SK-N-SH (cell line): ENCODE data around the gene TTLL7. TPM values are rescaled to one million over a fixed set of nuclear protein-coding genes. Genes with fewer than 3 reads are reported as not detected.

Source experiments
- CTCF ChIA-PET: fragments of 300-600, 350-600 bp; formaldehyde crosslinking; extraction: SDS; loops from one replicate; lab custom pipeline; 2021; lab: Yijun Ruan, JAX
- POLR2A ChIA-PET: fragments of 350-600 bp; sonication (Branson Sonifier 250); formaldehyde crosslinking; extraction: SDS; loops from one replicate; lab custom pipeline; 2020; ENCODE audit warnings: antibody characterized with exemption, inconsistent platforms; lab: Yijun Ruan, JAX
- DNase-seq: peaks from one replicate; pipeline ENCODE4 v3.0.0; 2012
- H2AFZ ChIP-seq: fragments of 200-600 bp; sonication (generic); 2 replicates; pipeline ENCODE4 v1.8.1; 2016; ENCODE audit warnings: antibody characterized with exemption, mild to moderate bottlenecking, low read depth
- H3F3A ChIP-seq: fragments of 200-600 bp; sonication (generic); replicated peaks from 2 replicates; pipeline ENCODE3; 2016; ENCODE audit warnings: antibody characterized with exemption, mild to moderate bottlenecking; ENCODE audit not compliant: insufficient read depth
- H3K27ac ChIP-seq, 2 experiments: fragments of 200-500 bp in 1 of 2; fragments of 200-600 bp in 1 of 2; sonication (Bioruptor generic) in 1 of 2; sonication (generic), shearing (Covaris generic) in 1 of 2; 2 replicates each; pipeline versions ENCODE4 v1.5.1 to v1.6.1; 2014 to 2016; ENCODE audit warnings: low read depth in 2 of 2, inconsistent platforms in 1 of 2, low read length in 1 of 2, mild to moderate bottlenecking in 1 of 2, mixed read lengths in 1 of 2
- H3K27me3 ChIP-seq: fragments of 200-600 bp; sonication (generic), shearing (Covaris generic); 2 replicates; pipeline ENCODE4 v1.6.1; 2016; ENCODE audit warnings: mixed run types; ENCODE audit not compliant: insufficient read depth
- H3K36me3 ChIP-seq, 2 experiments: fragments of 200-500 bp in 1 of 2; fragments of 200-600 bp in 1 of 2; sonication (Bioruptor generic) in 1 of 2; sonication (generic) in 1 of 2; replicated peaks in 1 of 2; 2 replicates each; pipeline versions ENCODE3 to v1.5.1; 2014 to 2016; ENCODE audit warnings: low read length in 1 of 2, mild to moderate bottlenecking in 1 of 2; ENCODE audit not compliant: insufficient read depth in 2 of 2, control insufficient read depth in 1 of 2
- H3K4me1 ChIP-seq, 2 experiments: fragments of 200-500 bp in 1 of 2; fragments of 200-600 bp in 1 of 2; sonication (Bioruptor generic) in 1 of 2; sonication (generic), shearing (Covaris generic) in 1 of 2; 2 replicates each; pipeline versions ENCODE4 v1.5.1 to v1.6.1; 2014 to 2016; ENCODE audit warnings: low read depth in 1 of 2, low read length in 1 of 2, mixed run types in 1 of 2; ENCODE audit not compliant: insufficient read depth in 2 of 2, control insufficient read depth in 1 of 2
- H3K4me2 ChIP-seq: fragments of 200-600 bp; sonication (generic), shearing (Covaris generic); 2 replicates; pipeline ENCODE4 v1.6.1; 2017; ENCODE audit warnings: mixed run types
- H3K4me3 ChIP-seq, 2 experiments: fragments of 200-500 bp in 1 of 2; fragments of 200-600 bp in 1 of 2; sonication (Bioruptor generic) in 1 of 2; sonication (generic), shearing (Covaris generic) in 1 of 2; 2 replicates each; pipeline versions ENCODE4 v1.5.1 to v1.8.1; 2014 to 2016; ENCODE audit warnings: low read depth in 2 of 2, inconsistent platforms in 1 of 2, low read length in 1 of 2, mild to moderate bottlenecking in 1 of 2, mixed read lengths in 1 of 2, moderate library complexity in 1 of 2
- H3K79me2 ChIP-seq: fragments of 200-600 bp; sonication (generic); 2 replicates; pipeline ENCODE4 v1.8.1; 2017; ENCODE audit warnings: mild to moderate bottlenecking; ENCODE audit not compliant: insufficient read depth
- H3K9ac ChIP-seq: fragments of 200-600 bp; sonication (generic); 2 replicates; pipeline ENCODE4 v1.6.1; 2017; ENCODE audit warnings: mixed run types
- H3K9me2 ChIP-seq: fragments of 200-600 bp; sonication (generic); 2 replicates; pipeline ENCODE4 v1.6.1; 2017; ENCODE audit warnings: mixed run types
- H3K9me3 ChIP-seq: fragments of 200-600 bp; sonication (generic); 2 replicates; pipeline ENCODE4 v1.6.1; 2017; ENCODE audit warnings: mixed run types, mild to moderate bottlenecking, moderate library complexity
- H4K20me1 ChIP-seq: fragments of 200-600 bp; sonication (generic); 2 replicates; pipeline ENCODE4 v1.6.1; 2017; ENCODE audit warnings: mild to moderate bottlenecking, mixed run types; ENCODE audit not compliant: insufficient read depth
- CHD2 ChIP-seq: fragments of 150-350 bp; IDR thresholded peaks from 2 replicates; pipeline ENCODE4 v1.6.1; 2018; ENCODE audit warnings: low read length; ENCODE audit not compliant: partially characterized antibody
- FOSL2 ChIP-seq: IDR thresholded peaks from 2 replicates; pipeline ENCODE4 v1.4.0; 2012; ENCODE audit warnings: low read depth, mild to moderate bottlenecking, moderate library complexity, borderline replicate concordance
- FOXM1 ChIP-seq: IDR thresholded peaks from 2 replicates; pipeline ENCODE4 v1.4.0; 2012; ENCODE audit warnings: low read depth, mild to moderate bottlenecking
- GATA2 ChIP-seq: sonication (generic); formaldehyde crosslinking; IDR thresholded peaks from 2 replicates; pipeline ENCODE4 v1.5.0; 2020; ENCODE audit warnings: mild to moderate bottlenecking, missing genetic modification reagents
- PBX3 ChIP-seq: IDR thresholded peaks from 2 replicates; pipeline ENCODE4; 2012
- RAD21 ChIP-seq: IDR thresholded peaks from 2 replicates; pipeline ENCODE4 v1.6.1; 2012; ENCODE audit warnings: mild to moderate bottlenecking, low read length
- RCOR1 ChIP-seq: fragments of 150-350 bp; IDR thresholded peaks from 2 replicates; pipeline ENCODE4 v1.6.1; 2017; ENCODE audit warnings: antibody characterized with exemption, low read length
- RFX5 ChIP-seq: IDR thresholded peaks from 2 replicates; pipeline ENCODE4 v1.6.1; 2012; ENCODE audit warnings: mild to moderate bottlenecking, improper control_type of control experiment, low read length
- RXRA ChIP-seq: IDR thresholded peaks from 2 replicates; pipeline ENCODE4 v1.4.0; 2012; ENCODE audit warnings: low read depth, mild to moderate bottlenecking, borderline replicate concordance
- SIN3A ChIP-seq: IDR thresholded peaks from 2 replicates; pipeline ENCODE4 v1.6.1; 2012; ENCODE audit warnings: low read depth, mild to moderate bottlenecking, low read length, moderate library complexity, borderline replicate concordance
- TCF12 ChIP-seq: IDR thresholded peaks from 2 replicates; pipeline ENCODE4 v1.4.0; 2012
- YY1 ChIP-seq: IDR thresholded peaks from 2 replicates; pipeline ENCODE4 v1.4.0; 2012; ENCODE audit warnings: low read depth, mild to moderate bottlenecking
- WGBS: methylation state at CpG from one replicate; pipeline ENCODE4 v1.1.6; 2017; ENCODE audit warnings: low lambda C conversion rate; 5-methylcytosine and 5-hydroxymethylcytosine counted together
- polyA plus RNA-seq, 3 experiments: library from polyadenylated mRNA; depleted of rRNA; stranded (reverse); fragments of >200 nt; gene quantifications; 2 replicates each; pipeline ENCODE4 v1.2.3, GENCODE V29; 2012
- TF ChIP-seq, protein P1 (sequence below): fragments of 150-350 bp; IDR thresholded peaks from 2 replicates; pipeline ENCODE4 v1.6.1; 2017; ENCODE audit warnings: antibody characterized with exemption, low read length, low read depth, borderline replicate concordance
- TF ChIP-seq, protein P2 (sequence below): IDR thresholded peaks from 2 replicates; pipeline ENCODE4 v1.4.0; 2012; ENCODE audit warnings: low read depth, borderline replicate concordance
- TF ChIP-seq, protein P3 (sequence below): fragments of 200-600 bp; sonication (generic); IDR thresholded peaks from 2 replicates; pipeline ENCODE4 v1.6.1; 2017; ENCODE audit warnings: antibody characterized with exemption, mild to moderate bottlenecking, moderate library complexity

The TTLL7 gene
- polyA plus RNA-seq, 1 of the 3 experiments (the other 2 are of a cell fraction), result 7.3 TPM

DNA sequence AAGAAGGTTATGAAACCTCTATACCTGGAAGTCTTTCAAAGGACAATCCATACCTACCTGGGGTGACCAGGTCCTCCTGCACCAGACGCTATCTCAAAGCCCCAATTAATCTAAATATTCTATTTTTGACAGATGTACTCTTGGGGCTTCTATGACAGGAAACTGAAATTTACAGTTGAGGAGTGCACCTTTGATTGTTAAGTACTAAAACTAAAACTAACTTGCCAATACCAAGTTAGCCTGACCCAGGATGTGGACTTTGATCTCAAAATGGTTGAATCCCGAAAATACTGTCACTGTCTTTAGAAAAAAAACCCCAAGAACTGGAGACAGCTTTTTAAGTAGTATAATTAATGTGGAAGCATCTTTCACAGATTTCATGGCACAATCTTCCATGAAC is 162.4 kb downstream of the TTLL7 start:
- H3K9me3 ChIP-seq, result no peaks in the 10 kb centered on the region; the same call in 1 of the 2 replicates
- 31% methylated on average over 2 of the region's 2 CpGs for WGBS
- no peaks in the 10 kb centered on the region for H3F3A ChIP-seq
- TF ChIP-seq YY1 (no peak), RXRA (no peak), FOXM1 (no peak), RCOR1 (no peak), CHD2 (no peak), RFX5 (no peak), PBX3 (no peak)
- TF ChIP-seq, protein P1, sequence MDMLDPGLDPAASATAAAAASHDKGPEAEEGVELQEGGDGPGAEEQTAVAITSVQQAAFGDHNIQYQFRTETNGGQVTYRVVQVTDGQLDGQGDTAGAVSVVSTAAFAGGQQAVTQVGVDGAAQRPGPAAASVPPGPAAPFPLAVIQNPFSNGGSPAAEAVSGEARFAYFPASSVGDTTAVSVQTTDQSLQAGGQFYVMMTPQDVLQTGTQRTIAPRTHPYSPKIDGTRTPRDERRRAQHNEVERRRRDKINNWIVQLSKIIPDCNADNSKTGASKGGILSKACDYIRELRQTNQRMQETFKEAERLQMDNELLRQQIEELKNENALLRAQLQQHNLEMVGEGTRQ, result no peak
- ChIA-PET POLR2A (no interaction called here), CTCF (interaction anchor here (0.7 to 1.4 kb wide), 2 partner anchors 10 to 12 kb away, joined by 3 to 4 read pairs; no protein-coding TSS in a partner anchor)
- H3K4me3 ChIP-seq, result no peak overlapping the region
- no peaks in the 10 kb centered on the region for H4K20me1 ChIP-seq
- no peaks in the 10 kb centered on the region for H3K4me1 ChIP-seq
- no peak overlapping the region for H3K4me2 ChIP-seq
- H3K27me3 ChIP-seq, result no peaks in the 10 kb centered on the region; the same call in 1 of the 2 replicates
- no peaks in the 10 kb centered on the region for H3K9me2 ChIP-seq
- no peaks in the 10 kb centered on the region for H3K79me2 ChIP-seq
- H3K36me3 ChIP-seq, result no peaks in the 10 kb centered on the region
- no peak overlapping the region for H3K9ac ChIP-seq
- no peak for DNase-seq
- H2AFZ ChIP-seq, result no peak overlapping the region
- H3K27ac ChIP-seq, result no peak overlapping the region

- ChIA-PET CTCF (no interaction called here), POLR2A (no interaction called here)
- DNase-seq, result no peak
- no peaks in the 10 kb centered on the region; the same call in 1 of the 2 replicates for H3K27me3 ChIP-seq
- no peak overlapping the region for H3K9ac ChIP-seq
- H3K36me3 ChIP-seq, result no peaks in the 10 kb centered on the region
- no peaks in the 10 kb centered on the region for H3F3A ChIP-seq
- no peaks in the 10 kb centered on the region for H3K4me1 ChIP-seq
- TF ChIP-seq CHD2, result no peak
- no peak for TF ChIP-seq RAD21
- TF ChIP-seq, protein P2, sequence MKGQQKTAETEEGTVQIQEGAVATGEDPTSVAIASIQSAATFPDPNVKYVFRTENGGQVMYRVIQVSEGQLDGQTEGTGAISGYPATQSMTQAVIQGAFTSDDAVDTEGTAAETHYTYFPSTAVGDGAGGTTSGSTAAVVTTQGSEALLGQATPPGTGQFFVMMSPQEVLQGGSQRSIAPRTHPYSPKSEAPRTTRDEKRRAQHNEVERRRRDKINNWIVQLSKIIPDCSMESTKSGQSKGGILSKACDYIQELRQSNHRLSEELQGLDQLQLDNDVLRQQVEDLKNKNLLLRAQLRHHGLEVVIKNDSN, result no peak
- no peak for TF ChIP-seq RFX5
- TF ChIP-seq SIN3A, result no peak
- TF ChIP-seq, protein P1, result no peak
- no peak for TF ChIP-seq TCF12
- TF ChIP-seq, protein P3, sequence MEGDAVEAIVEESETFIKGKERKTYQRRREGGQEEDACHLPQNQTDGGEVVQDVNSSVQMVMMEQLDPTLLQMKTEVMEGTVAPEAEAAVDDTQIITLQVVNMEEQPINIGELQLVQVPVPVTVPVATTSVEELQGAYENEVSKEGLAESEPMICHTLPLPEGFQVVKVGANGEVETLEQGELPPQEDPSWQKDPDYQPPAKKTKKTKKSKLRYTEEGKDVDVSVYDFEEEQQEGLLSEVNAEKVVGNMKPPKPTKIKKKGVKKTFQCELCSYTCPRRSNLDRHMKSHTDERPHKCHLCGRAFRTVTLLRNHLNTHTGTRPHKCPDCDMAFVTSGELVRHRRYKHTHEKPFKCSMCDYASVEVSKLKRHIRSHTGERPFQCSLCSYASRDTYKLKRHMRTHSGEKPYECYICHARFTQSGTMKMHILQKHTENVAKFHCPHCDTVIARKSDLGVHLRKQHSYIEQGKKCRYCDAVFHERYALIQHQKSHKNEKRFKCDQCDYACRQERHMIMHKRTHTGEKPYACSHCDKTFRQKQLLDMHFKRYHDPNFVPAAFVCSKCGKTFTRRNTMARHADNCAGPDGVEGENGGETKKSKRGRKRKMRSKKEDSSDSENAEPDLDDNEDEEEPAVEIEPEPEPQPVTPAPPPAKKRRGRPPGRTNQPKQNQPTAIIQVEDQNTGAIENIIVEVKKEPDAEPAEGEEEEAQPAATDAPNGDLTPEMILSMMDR, result no peak; the same call in 1 of the 2 replicates
- no peak for TF ChIP-seq GATA2 (CRISPR knock-in tag)
- no peak for TF ChIP-seq FOSL2
- H3K9me2 ChIP-seq, result no peaks in the 10 kb centered on the region
- no peak overlapping the region for H2AFZ ChIP-seq
- H3K79me2 ChIP-seq, result no peaks in the 10 kb centered on the region
- H3K27ac ChIP-seq, result no peak overlapping the region
- no peaks in the 10 kb centered on the region for H4K20me1 ChIP-seq
- H3K4me3 ChIP-seq, result no peak overlapping the region
- WGBS, result 80% methylated on average over 4 of the region's 4 CpGs
- no peaks in the 10 kb centered on the region; the same call in 1 of the 2 replicates for H3K9me3 ChIP-seq
- no peak overlapping the region for H3K4me2 ChIP-seq
Measured at GRCh38 chr1:83834621-83835264, 164.2 kb downstream of the TTLL7 start.
